MCF 10A (cell line): Measurements from ENCODE around the gene ERLEC1. TPM values are rescaled to one million over a fixed set of nuclear protein-coding genes. Genes with fewer than 3 reads are reported as not detected.

Experiments
- BruUV-seq: library from RNA; stranded (reverse); fragments of 400-500 nt; replicated peaks from 2 replicates; lab custom pipeline; 2021; lab: Mats Ljungman, UMichigan
- CTCF ChIA-PET: fragments of 300-600 bp; sonication (Branson Sonifier 250); formaldehyde crosslinking; extraction: SDS; loops from one replicate; lab custom pipeline; 2021; ENCODE audit warnings: antibody characterized with exemption, inconsistent platforms; lab: Yijun Ruan, JAX
- POLR2A ChIA-PET: fragments of 300-600, 350-650 bp; sonication (Branson Sonifier 250); formaldehyde crosslinking; extraction: SDS; loops from one replicate; lab custom pipeline; 2020; ENCODE audit warnings: antibody characterized with exemption, inconsistent platforms; lab: Yijun Ruan, JAX
- DNase-seq: peaks from one replicate; pipeline ENCODE4 v3.0.0-alpha.2; 2018; ENCODE audit not compliant: unreplicated experiment
- H3K27ac Mint-ChIP-seq: one replicate; pipeline ENCODE4 v1.8.0; 2022; ENCODE audit warnings: mild to moderate bottlenecking, low read depth, mixed read lengths; ENCODE audit not compliant: unreplicated experiment
- H3K27me3 Mint-ChIP-seq: one replicate; pipeline ENCODE4 v1.8.0; 2022; ENCODE audit warnings: mixed read lengths; ENCODE audit not compliant: insufficient read depth, unreplicated experiment
- H3K36me3 Mint-ChIP-seq: one replicate; pipeline ENCODE4 v1.8.0; 2022; ENCODE audit warnings: mild to moderate bottlenecking, moderate library complexity, mixed read lengths; ENCODE audit not compliant: insufficient read depth, unreplicated experiment
- H3K4me1 Mint-ChIP-seq: one replicate; pipeline ENCODE4 v1.8.0; 2022; ENCODE audit warnings: mixed read lengths; ENCODE audit not compliant: insufficient read depth, unreplicated experiment
- H3K4me3 Mint-ChIP-seq: one replicate; pipeline ENCODE4 v1.8.0; 2022; ENCODE audit warnings: mild to moderate bottlenecking, moderate library complexity, mixed read lengths; ENCODE audit not compliant: unreplicated experiment
- H3K9me3 Mint-ChIP-seq: one replicate; pipeline ENCODE4 v1.8.0; 2022; ENCODE audit warnings: mixed read lengths; ENCODE audit not compliant: unreplicated experiment
- CTCF ChIP-seq: fragments of 200-600 bp; IDR thresholded peaks from one replicate; pipeline ENCODE4 v1.8.0; 2022; ENCODE audit warnings: antibody characterized with exemption, mild to moderate bottlenecking; ENCODE audit not compliant: unreplicated experiment
- intact Hi-C: fragments of 100-400 bp; cut with micrococcal nuclease; formaldehyde crosslinking; loops from 2 replicates; pipeline ENCODE4 v1.14.1; 2022
- total RNA-seq: library from RNA; stranded (reverse); gene quantifications from 2 replicates; pipeline ENCODE4 v1.2.3, GENCODE V29; 2022

Gene ERLEC1
- total RNA-seq, 1 experiment from 2014 or later = 51.4 TPM

- no peak for TF ChIP-seq CTCF
- no peaks in the 10 kb centered on the region for H3K9me3 Mint-ChIP-seq
- no peak overlapping the region for H3K4me3 Mint-ChIP-seq
- no TSS peak for BruUV-seq
- no peaks in the 10 kb centered on the region for H3K27me3 Mint-ChIP-seq
- no peak for DNase-seq
- CTCF ChIA-PET = interaction anchor here (0.5 to 0.7 kb wide), 2 partner anchors 15 to 17 kb away, joined by 3 read pairs; no protein-coding TSS in a partner anchor
- POLR2A ChIA-PET = no interaction called here
- H3K36me3 Mint-ChIP-seq = peaks cover 39% of the 10 kb centered on the region
- H3K27ac Mint-ChIP-seq = no peak overlapping the region
- H3K4me1 Mint-ChIP-seq = no peaks in the 10 kb centered on the region
- intact Hi-C loops = no loop called here
These were observed 69.4 kb downstream of the ERLEC1 start for GRCh38 chr2:53856272-53856671.

GRCh38 chr2:53859206-53860181, 72.7 kb downstream of the ERLEC1 start, which contains the start of gene GPR75:
Gene GPR75, minus strand, starts transcription at chr2:53859967. Its CDS starts 5,211 bp downstream, at chr2:53854756.
- Mint-ChIP-seq H3K27ac (no peak within 1 kb of the TSS), H3K27me3 (no peaks in the 10 kb centered on the region), H3K36me3 (peaks cover 30% of the 10 kb centered on the region), H3K4me1 (no peaks in the 10 kb centered on the region), H3K4me3 (no peak within 1 kb of the TSS), H3K9me3 (no peaks in the 10 kb centered on the region)
- intact Hi-C loops = no loop called here
- BruUV-seq = no TSS peak
- no peak for TF ChIP-seq CTCF
- ChIA-PET POLR2A (no interaction called here), CTCF (interaction anchor here (0.6 kb wide), 1 partner anchor 137 kb away, joined by 3 read pairs; no protein-coding TSS in a partner anchor)
- DNase-seq = no peak

- ChIA-PET POLR2A (interaction anchor here (0.7 to 1.5 kb wide), 5 partner anchors 15 to 213 kb away, joined by 3 to 6 read pairs (median 3); partner anchors contain the start of gene PSME4), CTCF (interaction anchor here (0.6 to 1.1 kb wide), 3 partner anchors 9 to 83 kb away, joined by 3 read pairs; no protein-coding TSS in a partner anchor)
- no peak for DNase-seq
- Mint-ChIP-seq H3K4me3 (no peak overlapping the region), H3K27ac (no peak overlapping the region), H3K27me3 (no peaks in the 10 kb centered on the region), H3K9me3 (no peaks in the 10 kb centered on the region), H3K4me1 (no peaks in the 10 kb centered on the region), H3K36me3 (peaks cover 44% of the 10 kb centered on the region)
- no TSS peak for BruUV-seq
- intact Hi-C loops = no loop called here
- no peak for TF ChIP-seq CTCF
These were observed 75.0 kb downstream of the ERLEC1 start for GRCh38 chr2:53861824-53862223.
